Liver (tissue), 9 donors: ENCODE measurements around the gene FUBP3. TPM values are rescaled to one million over a fixed set of nuclear protein-coding genes. Genes with fewer than 3 reads are reported as not detected.

Experiments
- DNase-seq: peaks from one replicate; pipeline ENCODE4 v3.0.0-alpha.2; 2017; ENCODE audit warnings: low spot score
- H3K27ac ChIP-seq, 2 donors: one replicate each; pipeline ENCODE4 v1.7.0; 2013; ENCODE audit warnings: inconsistent platforms in 2 of 2, low read length in 2 of 2, control low read depth in 1 of 2, low read depth in 1 of 2, mild to moderate bottlenecking in 1 of 2
- H3K27me3 ChIP-seq, 4 donors: one replicate each; pipeline versions ENCODE4 v1.6.1 to v1.7.0; 2013; ENCODE audit warnings: low read length in 3 of 4, inconsistent platforms in 1 of 4, mild to moderate bottlenecking in 1 of 4, moderate library complexity in 1 of 4; ENCODE audit not compliant: control insufficient read depth in 4 of 4, insufficient read depth in 4 of 4
- H3K36me3 ChIP-seq, 4 donors: one replicate each; pipeline versions ENCODE4 v1.6.1 to v1.7.0; 2013; ENCODE audit warnings: low read length in 3 of 4, mild to moderate bottlenecking in 3 of 4, low read depth in 1 of 4, moderate library complexity in 1 of 4; ENCODE audit not compliant: control insufficient read depth in 4 of 4, insufficient read depth in 3 of 4
- H3K4me1 ChIP-seq, 4 donors: one replicate each; pipeline versions ENCODE4 v1.6.1 to v1.7.0; 2013; ENCODE audit warnings: low read length in 3 of 4, mild to moderate bottlenecking in 3 of 4, moderate library complexity in 1 of 4; ENCODE audit not compliant: control insufficient read depth in 4 of 4, insufficient read depth in 4 of 4
- H3K4me3 ChIP-seq, 3 donors: one replicate each; pipeline versions ENCODE4 v1.6.1 to v1.7.0; 2013; ENCODE audit warnings: low read length in 3 of 3, control low read depth in 1 of 3, low read depth in 1 of 3, mild to moderate bottlenecking in 1 of 3
- H3K9ac ChIP-seq, 2 donors: one replicate each; pipeline ENCODE4 v1.7.0; 2013; ENCODE audit warnings: low read length in 2 of 2, mild to moderate bottlenecking in 2 of 2, moderate library complexity in 2 of 2, control low read depth in 1 of 2, low read depth in 1 of 2
- H3K9me3 ChIP-seq, 4 donors: one replicate each; pipeline versions ENCODE4 v1.6.1 to v1.7.0; 2013; ENCODE audit warnings: low read length in 3 of 4; ENCODE audit not compliant: control insufficient read depth in 4 of 4
- CTCF ChIP-seq: fragments of 150-350 bp; IDR thresholded peaks from 2 replicates; pipeline ENCODE4 v1.5.1; 2017; ENCODE audit warnings: improper control_type of control experiment, low read depth, low read length; ENCODE audit not compliant: missing input control
- EGR1 ChIP-seq, 2 donors: IDR thresholded peaks; 2 replicates each; pipeline ENCODE4 v1.6.1; 2016 to 2018; ENCODE audit warnings: antibody characterized with exemption in 2 of 2, low read depth in 2 of 2
- FOXA1 ChIP-seq: IDR thresholded peaks from 2 replicates; pipeline ENCODE4 v1.6.1; 2016; ENCODE audit warnings: antibody characterized with exemption
- FOXA2 ChIP-seq: IDR thresholded peaks from 2 replicates; pipeline ENCODE4 v1.6.1; 2016; ENCODE audit warnings: antibody characterized with exemption
- HNF4A ChIP-seq, 2 donors: conservative IDR thresholded peaks; 2 replicates each; pipeline ENCODE4 v1.6.1; 2016; ENCODE audit warnings: antibody characterized with exemption in 2 of 2, mild to moderate bottlenecking in 2 of 2
- HNF4G ChIP-seq: IDR thresholded peaks from 2 replicates; pipeline ENCODE4 v1.6.1; 2016; ENCODE audit warnings: antibody characterized with exemption
- JUND ChIP-seq, 2 donors: IDR thresholded peaks; 2 replicates each; pipeline ENCODE4 v1.6.1; 2016; ENCODE audit warnings: antibody characterized with exemption in 2 of 2
- MAX ChIP-seq: IDR thresholded peaks from 2 replicates; pipeline ENCODE4 v1.6.1; 2016; ENCODE audit warnings: antibody characterized with exemption
- SP1 ChIP-seq: IDR thresholded peaks from 2 replicates; pipeline ENCODE4 v1.6.1; 2018; ENCODE audit warnings: antibody characterized with exemption, mild to moderate bottlenecking
- TAF1 ChIP-seq: conservative IDR thresholded peaks from 2 replicates; pipeline ENCODE4 v1.6.1; 2016; ENCODE audit warnings: antibody characterized with exemption, mild to moderate bottlenecking
- YY1 ChIP-seq: IDR thresholded peaks from 2 replicates; pipeline ENCODE4 v1.6.1; 2016; ENCODE audit warnings: antibody characterized with exemption, mild to moderate bottlenecking
- WGBS: extraction: QIAGEN DNeasy Blood & Tissue Kit; methylation state at CpG from one replicate; pipeline ENCODE4 v1.1.7; 2013; 5-methylcytosine and 5-hydroxymethylcytosine counted together
- polyA plus RNA-seq, 2 donors: library from polyadenylated mRNA; stranded (reverse) in 1 of 2; unstranded in 1 of 2; fragments of 200-250 nt in 1 of 2; fragments of >200 nt in 1 of 2; fragmentation: Nextera tagmentation in 1 of 2; extraction: Ambion mirVana in 1 of 2; gene quantifications; one replicate each; pipeline versions ENCODE4 v1.2.1 to v1.2.3, GENCODE V29; 2013 to 2015
- total RNA-seq, 2 donors: library from RNA; depleted of rRNA; stranded (reverse); fragments of >200 nt; gene quantifications; one replicate each; pipeline ENCODE4 v1.2.3, GENCODE V29; 2014
- TF ChIP-seq, protein P1 (sequence below): IDR thresholded peaks from 2 replicates; pipeline ENCODE4 v1.6.1; 2016; ENCODE audit warnings: antibody characterized with exemption
- TF ChIP-seq, protein P2 (sequence below): IDR thresholded peaks from 2 replicates; pipeline ENCODE4 v1.6.1; 2016; ENCODE audit warnings: antibody characterized with exemption
- TF ChIP-seq, protein P3 (sequence below): IDR thresholded peaks from 2 replicates; pipeline ENCODE4 v1.6.1; 2016; ENCODE audit warnings: antibody characterized with exemption, mild to moderate bottlenecking
- donor health status: healthy.
- donor health status: healthy.
- donor health status: healthy.
- donor health status: healthy.
- donor health status: healthy.

FUBP3 gene
- total and polyA plus RNA-seq, 4 donors, result 16.1 to 39.0 (median 24.8) TPM

GRCh38 chr9:130675396-130675795, 96.0 kb downstream of the FUBP3 start:
- H3K9me3 ChIP-seq, result no peaks in the 10 kb centered on the region
- no peaks in the 10 kb centered on the region for H3K4me1 ChIP-seq
- no peak overlapping the region for H3K4me3 ChIP-seq
- no peaks in the 10 kb centered on the region for H3K27me3 ChIP-seq
- TF ChIP-seq EGR1 (IDR thresholded peaks at IDR 0.05; ENCODE audit: low read depth in 2 of 2), result no peak
- no peak for TF ChIP-seq JUND (IDR thresholded peaks at IDR 0.05)
- no peak for TF ChIP-seq FOXA1
- no peak for TF ChIP-seq FOXA2
- no peak for TF ChIP-seq CTCF
- TF ChIP-seq, protein P1, sequence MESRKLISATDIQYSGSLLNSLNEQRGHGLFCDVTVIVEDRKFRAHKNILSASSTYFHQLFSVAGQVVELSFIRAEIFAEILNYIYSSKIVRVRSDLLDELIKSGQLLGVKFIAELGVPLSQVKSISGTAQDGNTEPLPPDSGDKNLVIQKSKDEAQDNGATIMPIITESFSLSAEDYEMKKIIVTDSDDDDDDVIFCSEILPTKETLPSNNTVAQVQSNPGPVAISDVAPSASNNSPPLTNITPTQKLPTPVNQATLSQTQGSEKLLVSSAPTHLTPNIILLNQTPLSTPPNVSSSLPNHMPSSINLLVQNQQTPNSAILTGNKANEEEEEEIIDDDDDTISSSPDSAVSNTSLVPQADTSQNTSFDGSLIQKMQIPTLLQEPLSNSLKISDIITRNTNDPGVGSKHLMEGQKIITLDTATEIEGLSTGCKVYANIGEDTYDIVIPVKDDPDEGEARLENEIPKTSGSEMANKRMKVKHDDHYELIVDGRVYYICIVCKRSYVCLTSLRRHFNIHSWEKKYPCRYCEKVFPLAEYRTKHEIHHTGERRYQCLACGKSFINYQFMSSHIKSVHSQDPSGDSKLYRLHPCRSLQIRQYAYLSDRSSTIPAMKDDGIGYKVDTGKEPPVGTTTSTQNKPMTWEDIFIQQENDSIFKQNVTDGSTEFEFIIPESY, result no peak
- no peak for TF ChIP-seq MAX
- TF ChIP-seq, protein P2, sequence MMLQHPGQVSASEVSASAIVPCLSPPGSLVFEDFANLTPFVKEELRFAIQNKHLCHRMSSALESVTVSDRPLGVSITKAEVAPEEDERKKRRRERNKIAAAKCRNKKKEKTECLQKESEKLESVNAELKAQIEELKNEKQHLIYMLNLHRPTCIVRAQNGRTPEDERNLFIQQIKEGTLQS, result no peak
- no peak for TF ChIP-seq SP1
- no peak for TF ChIP-seq YY1
- TF ChIP-seq, protein P3, sequence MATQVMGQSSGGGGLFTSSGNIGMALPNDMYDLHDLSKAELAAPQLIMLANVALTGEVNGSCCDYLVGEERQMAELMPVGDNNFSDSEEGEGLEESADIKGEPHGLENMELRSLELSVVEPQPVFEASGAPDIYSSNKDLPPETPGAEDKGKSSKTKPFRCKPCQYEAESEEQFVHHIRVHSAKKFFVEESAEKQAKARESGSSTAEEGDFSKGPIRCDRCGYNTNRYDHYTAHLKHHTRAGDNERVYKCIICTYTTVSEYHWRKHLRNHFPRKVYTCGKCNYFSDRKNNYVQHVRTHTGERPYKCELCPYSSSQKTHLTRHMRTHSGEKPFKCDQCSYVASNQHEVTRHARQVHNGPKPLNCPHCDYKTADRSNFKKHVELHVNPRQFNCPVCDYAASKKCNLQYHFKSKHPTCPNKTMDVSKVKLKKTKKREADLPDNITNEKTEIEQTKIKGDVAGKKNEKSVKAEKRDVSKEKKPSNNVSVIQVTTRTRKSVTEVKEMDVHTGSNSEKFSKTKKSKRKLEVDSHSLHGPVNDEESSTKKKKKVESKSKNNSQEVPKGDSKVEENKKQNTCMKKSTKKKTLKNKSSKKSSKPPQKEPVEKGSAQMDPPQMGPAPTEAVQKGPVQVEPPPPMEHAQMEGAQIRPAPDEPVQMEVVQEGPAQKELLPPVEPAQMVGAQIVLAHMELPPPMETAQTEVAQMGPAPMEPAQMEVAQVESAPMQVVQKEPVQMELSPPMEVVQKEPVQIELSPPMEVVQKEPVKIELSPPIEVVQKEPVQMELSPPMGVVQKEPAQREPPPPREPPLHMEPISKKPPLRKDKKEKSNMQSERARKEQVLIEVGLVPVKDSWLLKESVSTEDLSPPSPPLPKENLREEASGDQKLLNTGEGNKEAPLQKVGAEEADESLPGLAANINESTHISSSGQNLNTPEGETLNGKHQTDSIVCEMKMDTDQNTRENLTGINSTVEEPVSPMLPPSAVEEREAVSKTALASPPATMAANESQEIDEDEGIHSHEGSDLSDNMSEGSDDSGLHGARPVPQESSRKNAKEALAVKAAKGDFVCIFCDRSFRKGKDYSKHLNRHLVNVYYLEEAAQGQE, result no peak
- TF ChIP-seq HNF4A (conservative IDR thresholded peaks at IDR 0.05), result no peak
- TF ChIP-seq HNF4G, result no peak
- no peak overlapping the region for H3K9ac ChIP-seq
- WGBS, result 93% methylated on average over 13 of the region's 13 CpGs
- no peak overlapping the region for H3K27ac ChIP-seq
- DNase-seq, result no peak
- H3K36me3 ChIP-seq, result no peaks in the 10 kb centered on the region

DNA sequence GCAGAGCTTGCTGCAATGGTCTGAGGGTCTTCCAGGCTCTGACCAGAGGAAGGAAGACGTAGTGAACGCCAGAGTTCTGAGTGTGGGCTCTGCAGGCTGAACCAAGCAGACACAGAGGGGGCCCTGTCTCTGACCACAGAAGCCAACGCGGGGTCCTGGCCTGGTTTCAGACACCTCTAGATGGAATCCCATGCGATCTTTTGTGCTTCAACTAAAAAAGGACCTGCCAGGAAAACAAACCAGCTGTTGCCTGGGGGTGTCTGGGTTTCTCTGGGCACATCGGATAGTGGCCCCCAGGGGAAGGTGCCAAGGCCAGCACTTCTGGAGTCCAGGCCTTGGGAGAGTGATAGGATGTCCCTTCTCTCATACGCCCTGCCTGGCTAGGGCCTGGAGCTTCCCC, 97.9 kb downstream of the FUBP3 start:
- no peaks in the 10 kb centered on the region for H3K9me3 ChIP-seq
- no peak for TF ChIP-seq TAF1
- no peak for TF ChIP-seq CTCF
- H3K4me3 ChIP-seq, result no peak overlapping the region
- H3K4me1 ChIP-seq, result peaks cover 6 to 12% (median 7%) of the 10 kb centered on the region in 4 donors
- H3K36me3 ChIP-seq, result no peaks in the 10 kb centered on the region
- H3K9ac ChIP-seq, result no peak overlapping the region
- 90% methylated on average over 7 of the region's 7 CpGs for WGBS
- H3K27ac ChIP-seq, result no peak overlapping the region
- no peaks in the 10 kb centered on the region for H3K27me3 ChIP-seq
- DNase-seq, result no peak
